Measurements from ENCODE around the gene CHST15.

GRCh38 chr10:124064676-124065075, 28.7 kb downstream of the CHST15 start:
- no peak for TF ChIP-seq CTCF (IDR thresholded peaks at IDR 0.05; ENCODE audit: poor library complexity, severe bottlenecking)
- TF ChIP-seq EZH2 (IDR thresholded peaks at IDR 0.05; ENCODE audit: borderline replicate concordance, insufficient read depth, low read length, poor library complexity, severe bottlenecking) = no peak
- TF ChIP-seq EP300 (conservative IDR thresholded peaks at IDR 0.05; ENCODE audit: poor library complexity, severe bottlenecking) = no peak
- TF ChIP-seq REST (IDR thresholded peaks at IDR 0.05; ENCODE audit: borderline replicate concordance) = no peak
- TF ChIP-seq TAF1 (IDR thresholded peaks at IDR 0.05; ENCODE audit: low read depth) = no peak
- no peak for TF ChIP-seq RAD21 (conservative IDR thresholded peaks at IDR 0.05)
